ENCODE data around the gene FXR2.

DNA sequence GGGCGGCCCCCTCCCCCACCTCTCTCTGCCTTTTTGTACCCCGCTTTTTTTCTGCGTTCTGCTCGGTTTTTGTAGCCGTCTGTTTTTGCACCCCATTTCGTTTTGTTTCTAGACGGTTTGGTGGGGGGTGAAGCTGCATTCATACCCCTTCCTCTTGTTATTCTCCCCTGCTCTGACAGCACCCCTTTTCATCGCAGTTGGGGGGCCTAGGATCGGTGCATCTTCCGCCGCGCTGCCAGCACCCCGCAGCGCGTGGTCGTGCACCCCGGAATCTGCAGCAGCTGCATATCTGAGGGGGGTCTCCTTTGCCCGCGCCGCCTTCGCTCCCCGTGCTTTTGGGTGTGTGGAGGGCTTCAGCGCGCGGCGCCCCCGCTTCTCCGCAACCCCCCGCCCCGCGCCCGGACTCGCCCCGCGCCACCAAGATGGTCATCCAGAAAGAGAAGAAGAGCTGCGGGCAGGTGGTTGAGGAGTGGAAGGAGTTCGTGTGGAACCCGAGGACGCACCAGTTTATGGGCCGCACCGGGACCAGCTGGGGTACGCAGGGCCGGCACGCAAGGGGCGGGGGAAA is 36.5 kb upstream of the FXR2 start:
- TF ChIP-seq POLR2AphosphoS5 (IDR thresholded peaks at IDR 0.05; ENCODE audit: low read depth, low read length): no peak
- TF ChIP-seq TAF1 (IDR thresholded peaks at IDR 0.05; ENCODE audit: borderline replicate concordance, insufficient read depth, low read length): no peak
